Kidney glomerular epithelial cell (primary cell): ENCODE data around the gene RBP4.
"Not testable (repeated sequence)": the region's sequence is repeated elsewhere in the genome, so short reads cannot be mapped to it uniquely, and the experiment has no call there.

Source experiments
- DNase-seq: peaks from one replicate; lab custom pipeline; 2025; lab: John Stamatoyannopoulos, UW

The RBP4 gene

DNA sequence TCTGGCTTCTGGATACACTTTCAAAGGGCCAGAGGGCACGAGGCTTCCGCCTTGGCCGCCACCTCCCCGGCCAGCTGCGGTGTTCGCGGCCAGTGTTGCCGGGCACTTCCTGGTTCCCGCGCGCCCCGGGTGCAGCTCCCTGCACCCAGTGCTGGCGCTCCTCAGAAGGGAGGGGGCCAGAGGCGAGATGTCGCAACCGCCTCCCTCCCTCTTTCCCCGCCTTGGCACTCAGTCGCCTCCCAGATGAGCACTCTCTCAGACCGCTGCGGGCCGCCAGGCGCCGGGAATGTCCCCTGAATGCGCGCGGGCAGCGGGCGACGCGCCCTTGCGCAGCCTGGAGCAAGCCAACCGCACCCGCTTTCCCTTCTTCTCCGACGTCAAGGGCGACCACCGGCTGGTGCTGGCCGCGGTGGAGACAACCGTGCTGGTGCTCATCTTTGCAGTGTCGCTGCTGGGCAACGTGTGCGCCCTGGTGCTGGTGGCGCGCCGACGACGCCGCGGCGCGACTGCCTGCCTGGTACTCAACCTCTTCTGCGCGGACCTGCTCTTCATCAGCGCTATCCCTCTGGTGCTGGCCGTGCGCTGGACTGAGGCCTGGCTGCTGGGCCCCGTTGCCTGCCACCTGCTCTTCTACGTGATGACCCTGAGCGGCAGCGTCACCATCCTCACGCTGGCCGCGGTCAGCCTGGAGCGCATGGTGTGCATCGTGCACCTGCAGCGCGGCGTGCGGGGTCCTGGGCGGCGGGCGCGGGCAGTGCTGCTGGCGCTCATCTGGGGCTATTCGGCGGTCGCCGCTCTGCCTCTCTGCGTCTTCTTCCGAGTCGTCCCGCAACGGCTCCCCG is 34.4 kb downstream of the RBP4 start, which contains the start of gene FFAR4:
Gene FFAR4 (plus strand): TSS at position 231 of the 842 bp plus-strand sequence. CDS start 56 bp downstream, at position 287.
- DNase-seq, result no peak

DNA sequence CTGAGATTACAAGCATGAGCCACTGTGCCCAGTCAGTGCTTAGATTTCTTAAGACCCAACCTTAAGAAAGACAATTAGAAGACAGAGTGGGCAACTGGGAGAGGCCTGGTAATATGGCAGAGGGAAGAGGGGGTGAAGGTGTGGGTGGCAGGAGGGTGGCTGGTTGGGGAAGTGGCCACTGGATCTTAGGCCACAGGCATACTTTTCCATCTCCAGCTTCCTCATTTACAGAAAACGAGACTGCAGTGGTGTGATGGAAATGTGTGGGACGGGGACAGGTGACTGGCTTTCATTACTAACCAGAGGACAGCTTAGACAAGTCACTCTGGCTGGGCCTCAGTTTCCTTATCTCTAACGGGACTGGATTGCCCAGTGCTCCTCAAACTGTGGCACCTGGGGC is 35.6 kb downstream of the RBP4 start:
- DNase-seq, result no peak

GRCh38 chr10:93560541-93560940 is 40.5 kb downstream of the RBP4 start:
- no peak for DNase-seq

- DNase-seq, result no peak
Observed at GRCh38 chr10:93559490-93559889, 41.5 kb downstream of the RBP4 start.

- peak; percentile 42 for DNase-seq
Observed at GRCh38 chr10:93554760-93555432, 46.1 kb downstream of the RBP4 start.

- no peak for DNase-seq
Observed at GRCh38 chr10:93554316-93554663, 46.7 kb downstream of the RBP4 start.

GRCh38 chr10:93553482-93554315 is 47.3 kb downstream of the RBP4 start:
- no peak for DNase-seq

GRCh38 chr10:93552780-93553179 is 48.3 kb downstream of the RBP4 start:
- DNase-seq, result no peak

- no peak for DNase-seq
Observed at GRCh38 chr10:93550606-93551005, 50.4 kb downstream of the RBP4 start.

GRCh38 chr10:93548376-93549071 is 52.5 kb downstream of the RBP4 start:
- no peak for DNase-seq

- DNase-seq, result no peak
Observed at GRCh38 chr10:93547522-93547921, 53.5 kb downstream of the RBP4 start.

DNA sequence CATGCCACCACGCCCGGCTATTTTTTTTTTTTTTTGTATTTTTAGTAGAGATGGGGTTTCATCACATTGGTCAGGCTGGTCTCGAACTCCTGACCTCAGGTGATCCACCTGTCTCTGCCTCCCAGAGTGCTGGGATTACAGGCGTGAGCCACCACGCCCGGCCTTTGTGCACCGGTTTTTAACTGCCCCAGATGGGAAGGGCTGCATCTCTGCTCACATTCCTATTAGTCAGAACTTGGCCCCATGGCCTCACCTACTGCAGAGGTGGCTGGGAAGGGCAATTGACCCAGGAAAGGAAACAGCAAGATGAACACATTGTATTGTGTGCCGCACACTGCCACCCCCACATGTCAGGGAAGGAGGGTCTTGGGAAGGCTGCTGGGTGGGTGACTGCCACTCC is 54.0 kb downstream of the RBP4 start:
- DNase-seq, result not testable (repeated sequence)

- DNase-seq, result no peak
Observed at GRCh38 chr10:93542358-93542791, 58.7 kb downstream of the RBP4 start.
